Measurements from ENCODE around the gene UNC93A.
"Not testable (repeated sequence)": the region's sequence is repeated elsewhere in the genome, so short reads cannot be mapped to it uniquely, and the experiment has no call there.

UNC93A gene

GRCh38 chr6:167272151-167272550 lies 19.0 kb upstream of the UNC93A start:
- no peak for FAIRE-seq

GRCh38 chr6:167272696-167273379 lies 18.3 kb upstream of the UNC93A start:
- FAIRE-seq: no peak

GRCh38 chr6:167274270-167274669 lies 16.8 kb upstream of the UNC93A start:
- no peak for FAIRE-seq

- FAIRE-seq: no peak
Observed at GRCh38 chr6:167275001-167275400, 16.1 kb upstream of the UNC93A start.

GRCh38 chr6:167275436-167275835 lies 15.7 kb upstream of the UNC93A start:
- FAIRE-seq: no peak

- no peak for FAIRE-seq
Observed at GRCh38 chr6:167276772-167277533, 14.2 kb upstream of the UNC93A start.

GRCh38 chr6:167278173-167278940 lies 12.8 kb upstream of the UNC93A start:
- not testable (repeated sequence) for FAIRE-seq

- no peak for FAIRE-seq
Observed at GRCh38 chr6:167279766-167280446, 11.2 kb upstream of the UNC93A start.

- not testable (repeated sequence) for FAIRE-seq
Observed at GRCh38 chr6:167280466-167280865, 10.6 kb upstream of the UNC93A start.

GRCh38 chr6:167282165-167282564 lies 8.9 kb upstream of the UNC93A start:
- FAIRE-seq: no peak

- not testable (repeated sequence) for FAIRE-seq
Observed at GRCh38 chr6:167284565-167284964, 6.5 kb upstream of the UNC93A start.

- FAIRE-seq: no peak
Observed at GRCh38 chr6:167285077-167285770, 5.9 kb upstream of the UNC93A start.

- FAIRE-seq: no peak
Observed at GRCh38 chr6:167287513-167288048, 3.5 kb upstream of the UNC93A start.

GRCh38 chr6:167288591-167289225 lies 2.4 kb upstream of the UNC93A start:
- FAIRE-seq: peak; percentile 75

GRCh38 chr6:167289291-167289690 lies 1.8 kb upstream of the UNC93A start:
- FAIRE-seq: not testable (repeated sequence)

- FAIRE-seq: no peak
Observed at GRCh38 chr6:167291623-167292300, 647 bp downstream of the UNC93A start.

GRCh38 chr6:167292301-167293087 lies 1.4 kb downstream of the UNC93A start:
- no peak for FAIRE-seq

- FAIRE-seq: no peak
Observed at GRCh38 chr6:167293088-167293589, 2.0 kb downstream of the UNC93A start.

- FAIRE-seq: no peak
Observed at GRCh38 chr6:167293590-167294091, 2.5 kb downstream of the UNC93A start.

GRCh38 chr6:167294241-167294640 lies 3.1 kb downstream of the UNC93A start:
- no peak for FAIRE-seq
